ENCODE results near the gene HIVEP1.
"Not testable (repeated sequence)": the region's sequence is repeated elsewhere in the genome, so short reads cannot be mapped to it uniquely, and the experiment has no call there.

DNA sequence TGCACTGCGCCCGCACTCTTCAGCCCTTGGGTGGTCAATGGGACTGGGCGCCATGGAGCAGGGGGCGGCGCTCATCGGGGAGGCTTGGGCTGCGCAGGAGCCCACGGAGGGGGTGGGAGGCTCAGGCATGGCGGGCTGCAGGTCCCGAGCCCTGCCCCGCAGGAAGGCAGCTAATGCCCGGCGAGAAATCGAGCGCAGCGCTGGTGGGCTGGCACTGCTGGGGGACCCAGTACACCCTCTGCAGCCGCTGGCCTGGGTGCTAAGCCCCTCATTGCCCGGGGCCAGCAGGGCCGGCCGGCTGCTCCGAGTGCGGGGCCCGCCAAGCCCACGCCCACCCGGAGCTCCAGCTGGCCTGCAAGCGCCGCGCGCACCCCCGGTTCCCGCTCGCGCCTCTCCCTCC lies 96.3 kb downstream of the HIVEP1 start:
- TF ChIP-seq, protein P1, sequence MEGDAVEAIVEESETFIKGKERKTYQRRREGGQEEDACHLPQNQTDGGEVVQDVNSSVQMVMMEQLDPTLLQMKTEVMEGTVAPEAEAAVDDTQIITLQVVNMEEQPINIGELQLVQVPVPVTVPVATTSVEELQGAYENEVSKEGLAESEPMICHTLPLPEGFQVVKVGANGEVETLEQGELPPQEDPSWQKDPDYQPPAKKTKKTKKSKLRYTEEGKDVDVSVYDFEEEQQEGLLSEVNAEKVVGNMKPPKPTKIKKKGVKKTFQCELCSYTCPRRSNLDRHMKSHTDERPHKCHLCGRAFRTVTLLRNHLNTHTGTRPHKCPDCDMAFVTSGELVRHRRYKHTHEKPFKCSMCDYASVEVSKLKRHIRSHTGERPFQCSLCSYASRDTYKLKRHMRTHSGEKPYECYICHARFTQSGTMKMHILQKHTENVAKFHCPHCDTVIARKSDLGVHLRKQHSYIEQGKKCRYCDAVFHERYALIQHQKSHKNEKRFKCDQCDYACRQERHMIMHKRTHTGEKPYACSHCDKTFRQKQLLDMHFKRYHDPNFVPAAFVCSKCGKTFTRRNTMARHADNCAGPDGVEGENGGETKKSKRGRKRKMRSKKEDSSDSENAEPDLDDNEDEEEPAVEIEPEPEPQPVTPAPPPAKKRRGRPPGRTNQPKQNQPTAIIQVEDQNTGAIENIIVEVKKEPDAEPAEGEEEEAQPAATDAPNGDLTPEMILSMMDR (IDR thresholded peaks at IDR 0.05), result not testable (repeated sequence)
- not testable (repeated sequence) for TF ChIP-seq POLR2A (IDR thresholded peaks at IDR 0.05)

Data from Peyer's patch (tissue), 4 donors.